ENCODE measurements around the gene ATG4A.

DNA sequence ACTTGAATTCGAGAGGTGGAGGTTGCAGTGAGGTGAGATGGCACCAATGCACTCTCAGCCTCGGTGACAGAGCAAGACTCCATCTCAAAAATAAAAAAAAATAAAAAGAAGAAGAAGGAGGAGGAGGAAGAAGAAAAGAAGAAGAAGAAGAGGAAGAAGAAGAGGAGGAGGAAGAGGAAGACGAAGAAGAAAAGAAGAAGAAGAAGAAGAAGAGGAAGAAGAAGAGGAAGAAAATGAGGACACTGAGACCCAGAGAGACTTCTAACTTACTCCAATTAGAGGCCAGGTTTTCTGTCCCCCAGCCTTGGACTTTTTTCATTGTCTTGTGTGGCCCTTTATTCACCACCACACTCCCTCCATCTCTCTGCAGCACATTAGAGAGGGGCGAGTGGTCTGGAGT lies 70.7 kb downstream of the ATG4A start:
- no peak for TF ChIP-seq ARNTL (CRISPR knock-in tag; IDR thresholded peaks at IDR 0.05; ENCODE audit: borderline replicate concordance, low read depth)
- no peak for TF ChIP-seq ZFP30 (CRISPR knock-in tag; IDR thresholded peaks at IDR 0.05)
